ENCODE measurements around the gene KEL.
"Not testable (repeated sequence)": the region's sequence is repeated elsewhere in the genome, so short reads cannot be mapped to it uniquely, and the experiment has no call there.

Gene KEL, protein sequence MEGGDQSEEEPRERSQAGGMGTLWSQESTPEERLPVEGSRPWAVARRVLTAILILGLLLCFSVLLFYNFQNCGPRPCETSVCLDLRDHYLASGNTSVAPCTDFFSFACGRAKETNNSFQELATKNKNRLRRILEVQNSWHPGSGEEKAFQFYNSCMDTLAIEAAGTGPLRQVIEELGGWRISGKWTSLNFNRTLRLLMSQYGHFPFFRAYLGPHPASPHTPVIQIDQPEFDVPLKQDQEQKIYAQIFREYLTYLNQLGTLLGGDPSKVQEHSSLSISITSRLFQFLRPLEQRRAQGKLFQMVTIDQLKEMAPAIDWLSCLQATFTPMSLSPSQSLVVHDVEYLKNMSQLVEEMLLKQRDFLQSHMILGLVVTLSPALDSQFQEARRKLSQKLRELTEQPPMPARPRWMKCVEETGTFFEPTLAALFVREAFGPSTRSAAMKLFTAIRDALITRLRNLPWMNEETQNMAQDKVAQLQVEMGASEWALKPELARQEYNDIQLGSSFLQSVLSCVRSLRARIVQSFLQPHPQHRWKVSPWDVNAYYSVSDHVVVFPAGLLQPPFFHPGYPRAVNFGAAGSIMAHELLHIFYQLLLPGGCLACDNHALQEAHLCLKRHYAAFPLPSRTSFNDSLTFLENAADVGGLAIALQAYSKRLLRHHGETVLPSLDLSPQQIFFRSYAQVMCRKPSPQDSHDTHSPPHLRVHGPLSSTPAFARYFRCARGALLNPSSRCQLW

GRCh38 chr7:142961973-142962926 lies at the start of gene KEL:
TSS of gene KEL (minus strand) at chr7:142962363. CDS start at chr7:142962206, 157 bp downstream.
- DNase-seq = no peak

DNA sequence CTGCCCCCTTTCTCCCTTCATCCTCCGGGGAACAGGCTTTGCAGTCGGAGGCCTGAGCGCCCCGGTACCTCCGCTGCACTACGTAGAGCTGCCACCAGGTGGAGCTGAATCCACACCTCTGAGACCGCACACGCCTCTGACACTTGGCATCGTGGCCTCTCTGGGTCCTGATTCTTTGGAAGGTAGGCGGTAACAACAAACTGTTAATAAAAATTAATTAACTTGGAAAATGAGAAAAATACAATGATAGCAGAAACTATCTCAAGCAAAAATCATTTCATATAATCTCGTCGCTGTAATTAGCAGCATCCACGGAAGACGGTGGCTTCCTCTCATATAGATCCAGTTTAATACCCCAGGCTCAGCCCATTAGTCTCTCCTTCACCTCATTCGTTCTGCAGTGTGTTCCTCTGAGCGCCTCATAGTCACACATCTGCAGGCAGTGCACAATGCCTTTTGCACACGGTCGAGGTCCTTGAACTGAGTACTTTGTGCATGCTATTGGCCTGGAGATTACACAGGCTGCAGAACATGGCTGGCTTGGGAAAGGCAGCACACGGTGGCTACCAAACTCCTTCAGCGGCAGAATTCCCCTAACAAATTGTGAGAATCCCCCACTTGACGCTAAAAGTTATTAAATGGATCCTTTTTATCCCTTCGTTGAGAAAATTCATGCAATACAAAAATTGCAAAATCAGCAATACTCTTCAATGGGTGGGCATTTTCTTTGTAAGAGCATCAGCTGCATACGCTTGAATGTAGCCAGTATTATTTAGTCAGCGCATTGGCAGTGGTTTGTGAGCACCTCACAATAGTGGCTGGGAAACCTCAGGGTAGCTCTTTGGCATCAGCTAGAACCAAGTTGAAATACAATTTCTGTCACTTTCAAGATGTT lies 46.1 kb upstream of the KEL start:
- DNase-seq = peak; percentile 91

- no peak for DNase-seq
Observed at GRCh38 chr7:143005632-143006260, 43.6 kb upstream of the KEL start.

GRCh38 chr7:143003393-143004051 lies 41.4 kb upstream of the KEL start:
- no peak for DNase-seq

DNA sequence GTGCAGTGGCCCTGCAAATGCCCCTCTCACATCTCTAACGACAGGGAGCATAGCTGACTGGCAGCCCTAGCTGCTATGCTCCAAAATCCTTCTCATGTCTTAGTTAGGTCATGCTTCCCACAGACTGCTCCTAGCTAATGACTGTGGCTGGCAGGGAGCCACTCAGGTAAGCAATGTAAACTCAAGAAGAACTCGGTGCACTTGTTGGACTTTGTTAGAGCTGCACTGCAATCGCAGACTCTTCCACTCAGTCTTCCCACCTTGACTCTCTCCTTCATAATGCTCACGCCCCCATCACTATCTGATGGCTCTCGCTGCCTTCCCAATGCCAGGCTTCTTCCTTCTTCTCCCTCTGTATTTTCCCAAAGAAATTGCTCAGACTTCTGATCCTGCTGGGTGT lies 40.7 kb upstream of the KEL start:
- no peak for DNase-seq

GRCh38 chr7:143002106-143002505 lies 39.9 kb upstream of the KEL start:
- DNase-seq = no peak

- no peak for DNase-seq
Observed at GRCh38 chr7:143000648-143001047, 38.5 kb upstream of the KEL start.

DNA sequence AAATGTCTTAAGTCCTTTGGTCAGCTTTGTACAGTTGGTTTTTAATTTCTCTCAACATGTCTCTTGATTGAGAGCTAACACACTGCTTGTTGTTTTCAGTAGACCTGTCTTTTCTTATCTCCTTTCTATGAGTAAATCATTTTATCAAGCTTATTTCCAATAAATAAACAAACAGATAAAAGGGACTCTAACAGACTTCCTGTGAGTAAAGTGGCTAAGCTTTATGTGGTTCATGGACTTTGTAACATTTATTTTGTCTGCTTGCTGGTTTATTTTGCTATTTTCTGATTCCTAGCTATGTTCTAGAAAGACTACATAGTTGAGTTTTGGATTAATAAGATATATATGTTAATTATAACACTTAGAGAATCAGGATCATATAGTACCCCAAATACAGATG lies 37.6 kb upstream of the KEL start:
- no peak for DNase-seq

- DNase-seq = no peak
Observed at GRCh38 chr7:142998966-142999365, 36.8 kb upstream of the KEL start.

DNA sequence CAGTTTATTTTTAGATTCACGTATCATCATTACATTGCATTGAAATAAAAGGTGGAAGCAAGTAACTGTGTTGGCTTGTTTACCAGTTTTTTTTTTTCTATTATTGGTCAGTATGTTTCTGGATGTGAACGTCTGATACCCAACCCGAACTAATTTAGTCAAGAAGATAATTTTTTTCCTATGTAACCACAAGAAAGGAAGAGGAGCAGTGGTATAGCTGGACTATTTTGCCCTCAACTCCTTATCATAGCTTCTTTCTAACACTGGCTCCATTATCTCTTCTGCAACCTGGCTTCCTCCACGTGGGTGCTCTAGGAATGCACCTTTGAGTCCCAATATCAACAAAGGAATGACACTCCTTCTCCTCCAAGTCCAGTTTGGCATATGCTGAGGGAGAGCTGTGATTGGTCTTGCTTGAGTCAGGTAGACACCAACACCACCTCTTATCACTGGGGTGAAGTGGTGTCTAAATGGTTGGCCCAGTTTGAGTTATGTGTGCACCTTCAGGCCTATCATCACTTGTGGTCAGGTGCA lies 35.4 kb upstream of the KEL start:
- DNase-seq = no peak

GRCh38 chr7:142992427-142992826 lies 30.3 kb upstream of the KEL start:
- DNase-seq = no peak

DNA sequence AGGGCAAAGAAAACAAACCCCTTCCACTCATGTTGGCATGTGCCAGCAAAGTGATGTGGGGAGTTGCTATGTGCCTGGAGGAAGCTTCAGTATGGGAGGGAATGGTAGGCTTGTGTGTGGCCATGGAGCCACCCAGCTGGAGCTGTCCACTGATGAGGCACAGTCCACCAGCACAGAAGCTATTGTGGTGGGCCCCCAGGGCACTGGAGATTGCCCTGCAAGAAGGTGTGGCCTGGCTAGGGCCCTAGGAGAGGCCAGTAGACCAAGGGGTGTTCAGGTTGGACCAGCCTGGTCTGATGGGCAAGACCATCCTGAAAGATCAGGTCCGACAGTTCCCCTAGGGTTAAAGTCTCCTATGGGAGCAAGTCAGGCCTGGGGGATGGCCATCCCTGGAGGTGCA lies 22.1 kb upstream of the KEL start:
- DNase-seq = no peak

- no peak for DNase-seq
Observed at GRCh38 chr7:142983825-142984224, 21.7 kb upstream of the KEL start.

GRCh38 chr7:142978402-142978801 lies 16.2 kb upstream of the KEL start:
- not testable (repeated sequence) for DNase-seq

- DNase-seq = no peak
Observed at GRCh38 chr7:142974626-142975025, 12.5 kb upstream of the KEL start.

- DNase-seq = no peak
Observed at GRCh38 chr7:142969183-142969582, 7.0 kb upstream of the KEL start.

- DNase-seq = no peak
Observed at GRCh38 chr7:142968229-142968628, 6.1 kb upstream of the KEL start.

GRCh38 chr7:142964502-142965246 lies 2.5 kb upstream of the KEL start:
- no peak for DNase-seq

- DNase-seq = no peak
Observed at GRCh38 chr7:142963993-142964392, 1.8 kb upstream of the KEL start.

DNA sequence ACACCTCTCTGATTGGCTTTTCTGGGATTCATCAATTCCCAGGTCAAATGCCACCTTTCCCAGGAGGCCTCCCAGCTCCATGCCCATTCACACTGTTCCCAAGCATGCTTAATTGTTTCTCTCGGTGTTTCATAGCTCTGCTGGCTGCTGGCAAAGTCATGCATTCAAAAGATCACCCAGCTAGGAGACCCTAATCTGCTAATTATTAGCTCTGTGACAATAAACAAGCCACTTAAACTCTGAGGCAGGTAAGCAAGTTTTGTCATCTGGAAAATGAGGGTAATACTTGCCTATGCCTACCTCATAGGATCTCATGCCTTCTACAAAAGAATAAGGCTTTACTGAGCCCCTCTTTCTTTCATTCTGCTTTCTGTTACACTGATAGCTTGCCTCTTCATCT lies 828 bp upstream of the KEL start:
- DNase-seq = no peak
